NB4 (cell line): ENCODE measurements around the gene FAM89A.

Experiments used
- DNase-seq: peaks from one replicate; pipeline ENCODE4 v3.0.0; 2010; ENCODE audit warnings: low read depth
- H3K4me3 ChIP-seq: one replicate; pipeline ENCODE4 v1.5.1; 2011; ENCODE audit warnings: mild to moderate bottlenecking, low read depth, low read length, moderate library complexity
- MYC ChIP-seq: IDR thresholded peaks from 2 replicates; pipeline ENCODE4 v1.6.1; 2011; ENCODE audit warnings: low read depth, low read length
- POLR2A ChIP-seq: IDR thresholded peaks from 2 replicates; pipeline ENCODE4 v1.6.1; 2011; ENCODE audit warnings: mild to moderate bottlenecking; ENCODE audit not compliant: insufficient read length; ENCODE audit errors: extremely low read depth
- TF ChIP-seq, protein P1 (sequence below): IDR thresholded peaks from one replicate; pipeline ENCODE4 v1.5.1; 2012; ENCODE audit warnings: low read depth, low read length
- TF ChIP-seq, protein P2 (sequence below): IDR thresholded peaks from 2 replicates; pipeline ENCODE4 v1.6.1; 2011; ENCODE audit warnings: low read depth, low read length

Gene FAM89A

DNA sequence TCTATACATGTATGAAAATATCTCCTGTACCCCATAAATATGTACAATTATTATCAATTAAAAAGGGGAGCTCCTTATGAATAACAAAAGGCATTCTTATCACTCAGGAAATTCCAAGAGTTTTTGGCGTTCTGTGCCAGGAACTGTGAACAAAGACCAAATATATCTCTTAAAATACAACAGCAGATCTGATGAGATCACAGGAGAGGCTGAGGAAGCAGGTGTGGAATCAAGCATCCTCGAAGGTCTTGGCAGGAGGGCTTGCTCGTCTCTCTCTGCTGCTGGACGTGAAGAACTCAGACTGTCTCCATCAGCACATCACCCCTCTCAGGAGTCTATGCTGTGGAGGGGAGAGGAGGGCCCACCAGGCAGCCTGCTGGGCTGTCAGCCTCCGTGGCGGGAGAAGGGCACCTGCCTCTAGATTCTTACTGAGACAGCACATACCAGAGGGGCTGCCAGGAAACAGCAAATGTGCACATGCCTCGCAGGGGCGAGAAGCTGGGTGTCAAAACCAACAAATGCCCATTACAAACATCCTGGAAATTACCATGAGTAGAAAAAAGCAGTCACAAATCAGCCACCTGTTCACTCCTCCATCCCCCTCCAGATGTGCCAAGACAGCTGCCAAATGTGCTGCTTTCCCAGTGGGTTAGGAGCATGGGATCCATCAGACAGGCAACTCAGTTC, 30.8 kb upstream of the FAM89A start:
- DNase-seq: no peak
- TF ChIP-seq, protein P1, sequence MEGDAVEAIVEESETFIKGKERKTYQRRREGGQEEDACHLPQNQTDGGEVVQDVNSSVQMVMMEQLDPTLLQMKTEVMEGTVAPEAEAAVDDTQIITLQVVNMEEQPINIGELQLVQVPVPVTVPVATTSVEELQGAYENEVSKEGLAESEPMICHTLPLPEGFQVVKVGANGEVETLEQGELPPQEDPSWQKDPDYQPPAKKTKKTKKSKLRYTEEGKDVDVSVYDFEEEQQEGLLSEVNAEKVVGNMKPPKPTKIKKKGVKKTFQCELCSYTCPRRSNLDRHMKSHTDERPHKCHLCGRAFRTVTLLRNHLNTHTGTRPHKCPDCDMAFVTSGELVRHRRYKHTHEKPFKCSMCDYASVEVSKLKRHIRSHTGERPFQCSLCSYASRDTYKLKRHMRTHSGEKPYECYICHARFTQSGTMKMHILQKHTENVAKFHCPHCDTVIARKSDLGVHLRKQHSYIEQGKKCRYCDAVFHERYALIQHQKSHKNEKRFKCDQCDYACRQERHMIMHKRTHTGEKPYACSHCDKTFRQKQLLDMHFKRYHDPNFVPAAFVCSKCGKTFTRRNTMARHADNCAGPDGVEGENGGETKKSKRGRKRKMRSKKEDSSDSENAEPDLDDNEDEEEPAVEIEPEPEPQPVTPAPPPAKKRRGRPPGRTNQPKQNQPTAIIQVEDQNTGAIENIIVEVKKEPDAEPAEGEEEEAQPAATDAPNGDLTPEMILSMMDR: no peak
- TF ChIP-seq POLR2A (no peak), MYC (no peak)
- TF ChIP-seq, protein P2, sequence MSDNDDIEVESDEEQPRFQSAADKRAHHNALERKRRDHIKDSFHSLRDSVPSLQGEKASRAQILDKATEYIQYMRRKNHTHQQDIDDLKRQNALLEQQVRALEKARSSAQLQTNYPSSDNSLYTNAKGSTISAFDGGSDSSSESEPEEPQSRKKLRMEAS: no peak
- H3K4me3 ChIP-seq: no peak overlapping the region

DNA sequence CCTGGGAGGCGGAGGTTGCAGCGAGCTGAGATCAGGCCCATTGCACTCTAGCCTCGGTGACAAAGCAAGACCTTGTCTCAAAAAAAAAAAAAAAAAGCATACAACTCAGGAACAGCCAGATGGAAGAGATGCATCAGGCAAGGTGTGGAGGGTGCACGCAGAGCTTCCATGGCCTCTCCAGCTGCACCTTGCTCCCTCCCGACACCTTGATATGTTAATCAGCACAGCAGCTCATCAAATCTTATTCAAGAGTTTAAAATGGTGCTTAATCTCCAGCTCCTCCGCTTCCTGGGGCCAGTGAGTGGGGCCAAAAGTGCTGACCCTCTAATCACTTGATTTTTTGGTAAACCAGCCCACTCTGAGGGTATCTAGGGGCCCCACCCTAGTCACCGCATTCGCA, 29.3 kb upstream of the FAM89A start:
- no peak for TF ChIP-seq MYC
- H3K4me3 ChIP-seq: no peak overlapping the region
- DNase-seq: no peak

DNA sequence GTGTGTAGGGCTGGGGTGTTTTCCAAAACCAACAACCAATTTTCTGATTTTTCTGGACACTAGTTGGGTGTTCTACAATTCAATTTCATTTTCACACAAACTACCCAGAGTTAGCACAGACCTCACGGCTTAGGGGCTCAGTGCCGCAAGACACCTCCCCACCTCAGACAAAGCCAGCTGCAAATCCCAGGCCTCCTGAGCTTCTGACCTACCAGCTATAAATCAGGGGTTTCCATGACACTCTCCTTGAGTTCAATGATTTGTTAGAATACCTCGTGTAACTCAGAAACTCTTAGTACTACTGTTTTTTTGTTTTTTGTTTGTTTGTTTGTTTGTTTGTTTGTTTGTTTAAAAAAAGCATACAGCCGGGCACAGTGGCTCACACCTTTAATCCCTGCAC, 28.7 kb upstream of the FAM89A start:
- no peak for TF ChIP-seq POLR2A
- no peak for TF ChIP-seq MYC
- TF ChIP-seq, protein P1: no peak
- TF ChIP-seq, protein P2: no peak
- H3K4me3 ChIP-seq: no peak overlapping the region
- no peak for DNase-seq

DNA sequence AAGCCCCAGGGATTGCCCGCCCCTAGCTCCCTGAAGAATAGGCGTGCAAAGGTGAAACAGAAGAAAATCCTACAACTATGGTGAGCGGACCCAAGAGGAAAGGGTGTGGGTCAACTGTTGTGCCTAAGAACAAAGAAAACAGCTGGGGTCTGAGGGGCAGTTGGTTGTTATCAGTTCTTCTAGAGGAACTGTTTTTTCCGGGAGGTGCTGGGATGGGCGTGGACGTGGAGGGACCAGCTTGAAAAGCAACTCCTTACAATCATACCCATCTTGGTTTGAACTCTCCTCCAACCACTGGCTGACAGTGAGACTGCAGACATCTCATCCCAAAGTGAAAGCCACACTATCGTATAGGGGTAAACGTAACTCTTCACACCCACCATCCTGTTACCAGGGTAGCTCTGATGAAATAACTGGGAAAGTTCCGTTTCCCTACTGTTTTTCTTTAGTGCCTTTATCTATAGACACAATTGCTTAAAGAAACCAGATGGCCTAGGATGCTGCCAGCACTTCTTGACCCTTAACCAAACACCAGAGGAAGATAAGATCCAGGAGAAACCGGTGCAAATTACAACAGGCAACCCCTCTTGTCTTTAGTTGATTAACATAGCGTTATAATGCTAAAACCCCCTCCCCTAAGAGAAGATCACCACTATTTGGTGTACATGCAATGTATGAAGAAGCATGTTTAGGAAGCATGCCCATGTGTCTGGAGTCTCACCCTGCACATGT, 25.6 kb upstream of the FAM89A start:
- DNase-seq: no peak
- no peak overlapping the region for H3K4me3 ChIP-seq
- TF ChIP-seq, protein P1: no peak
- TF ChIP-seq MYC (no peak), POLR2A (no peak)
- TF ChIP-seq, protein P2: no peak

DNA sequence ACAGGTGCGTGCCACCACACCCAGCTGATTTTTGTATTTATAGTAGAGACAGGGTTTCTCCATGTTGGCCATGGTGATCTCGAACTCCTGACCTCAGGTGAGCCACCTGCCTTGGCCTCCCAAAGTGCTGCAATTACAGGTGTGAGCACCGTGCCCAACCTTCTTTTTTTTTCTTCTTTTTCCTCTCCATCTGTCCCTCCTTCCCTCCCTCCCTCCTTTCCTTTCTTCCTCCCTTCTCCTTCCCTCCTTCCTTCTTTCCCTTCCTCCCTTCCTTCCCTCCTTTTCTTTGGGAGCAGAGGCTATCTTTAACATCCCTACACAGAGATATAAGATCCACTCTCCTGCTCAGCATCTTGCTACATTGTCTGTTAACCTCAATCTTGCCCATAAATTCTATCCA, 24.4 kb upstream of the FAM89A start:
- TF ChIP-seq, protein P1: no peak
- TF ChIP-seq, protein P2: no peak
- TF ChIP-seq POLR2A: no peak
- TF ChIP-seq MYC: no peak
- no peak for DNase-seq
- H3K4me3 ChIP-seq: no peak overlapping the region

DNA sequence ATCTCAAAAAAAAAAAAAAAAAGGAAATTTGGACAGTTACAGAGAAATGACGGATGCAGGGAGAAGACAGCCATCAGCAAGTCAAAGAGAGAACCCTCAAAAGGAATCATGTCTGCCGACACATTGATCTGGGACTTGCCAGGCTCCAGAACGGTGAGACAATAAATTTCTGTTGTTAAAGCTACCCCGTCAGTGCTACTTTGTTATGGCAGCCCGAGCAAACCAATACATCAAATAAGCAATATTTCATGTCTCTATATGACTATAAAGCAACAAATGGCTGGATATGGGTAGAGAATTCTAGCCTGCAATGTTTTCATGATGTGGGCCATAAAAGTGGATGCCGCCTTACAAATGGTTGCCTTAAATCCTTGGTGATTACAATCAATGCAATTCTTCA, 23.3 kb upstream of the FAM89A start:
- DNase-seq: no peak
- no peak overlapping the region for H3K4me3 ChIP-seq
- TF ChIP-seq, protein P1: no peak
- no peak for TF ChIP-seq POLR2A
- TF ChIP-seq, protein P2: no peak
- TF ChIP-seq MYC: no peak
